T-cell (primary cell): Measurements from ENCODE around the gene HTR6. TPM values are rescaled to one million over a fixed set of nuclear protein-coding genes. Genes with fewer than 3 reads are reported as not detected.

Source experiments
- ATAC-seq, 4 experiments: fragments of 200-7000 bp in 3 of 4; fragments of 150-1000 bp in 1 of 4; cut with Tn5 transposase; replicated peaks in 1 of 4; 1 replicate in 3 of 4; 2 replicates in 1 of 4; pipeline ENCODE4 v1.10.0; 2021; ENCODE audit warnings: moderate library complexity in 3 of 4, mild to moderate bottlenecking in 2 of 4, moderate number of reproducible peaks in 1 of 4
- CTCF ChIA-PET, 2 donors: fragments of 300-600 bp; sonication (Branson Sonifier 250); formaldehyde crosslinking; loops; one replicate each; lab custom pipeline; 2022; ENCODE audit warnings: antibody characterized with exemption in 2 of 2; lab: Charles Lee
- POLR2A ChIA-PET, 2 donors: fragments of 300-600 bp; sonication (Branson Sonifier 250); formaldehyde crosslinking; loops; one replicate each; lab custom pipeline; 2022; ENCODE audit warnings: antibody characterized with exemption in 2 of 2; lab: Charles Lee
- DNase-seq, 35 experiments: peaks; one replicate each; pipeline versions ENCODE4 v3.0.0 to v3.0.0-alpha.2; 2013 to 2023
- H3K27ac ChIP-seq: one replicate; pipeline ENCODE4 v1.5.1; 2013; ENCODE audit warnings: low read length
- H3K27me3 ChIP-seq, 2 experiments: replicated peaks in 1 of 2; 1 replicate in 1 of 2; 2 replicates in 1 of 2; pipeline versions ENCODE4 v1.6.1 to v1.7.0; 2013; ENCODE audit warnings: low read length in 1 of 2, mixed read lengths in 1 of 2; ENCODE audit not compliant: control insufficient read depth in 2 of 2, insufficient read depth in 2 of 2; ENCODE audit errors: extremely low read depth in 1 of 2
- H3K36me3 ChIP-seq, 2 donors: 1 replicate in 1 of 2; 2 replicates in 1 of 2; pipeline versions ENCODE4 v1.6.1 to v1.7.0; 2013; ENCODE audit warnings: low read length in 1 of 2; ENCODE audit not compliant: control insufficient read depth in 2 of 2, insufficient read depth in 1 of 2; ENCODE audit errors: extremely low read depth in 1 of 2
- H3K4me1 ChIP-seq, 2 experiments: 1 replicate in 1 of 2; 2 replicates in 1 of 2; pipeline versions ENCODE4 v1.6.1 to v1.7.0; 2013; ENCODE audit warnings: low read length in 2 of 2, mixed read lengths in 1 of 2; ENCODE audit not compliant: insufficient read depth in 2 of 2, control insufficient read depth in 1 of 2; ENCODE audit errors: extremely low read depth in 1 of 2
- H3K4me3 ChIP-seq, 2 donors: 1 replicate in 1 of 2; 2 replicates in 1 of 2; pipeline versions ENCODE4 v1.5.1 to v1.7.0; 2013; ENCODE audit warnings: mild to moderate bottlenecking in 2 of 2, low read length in 1 of 2, moderate library complexity in 1 of 2; ENCODE audit not compliant: control insufficient read depth in 1 of 2; ENCODE audit errors: extremely low read depth in 1 of 2
- H3K9me3 ChIP-seq: 2 replicates; pipeline ENCODE4 v1.7.0; 2013
- H3K27ac Mint-ChIP-seq, 2 donors: one replicate each; pipeline ENCODE4 v1.8.0; 2020 to 2021; ENCODE audit warnings: mild to moderate bottlenecking in 2 of 2, mixed read lengths in 2 of 2
- H3K27me3 Mint-ChIP-seq, 2 donors: one replicate each; pipeline ENCODE4 v1.8.0; 2021 to 2022; ENCODE audit warnings: mixed read lengths in 2 of 2
- H3K36me3 Mint-ChIP-seq: one replicate; pipeline ENCODE4 v1.8.0; 2021; ENCODE audit warnings: mixed read lengths
- H3K4me1 Mint-ChIP-seq, 3 donors: one replicate each; pipeline ENCODE4 v1.8.0; 2020 to 2022; ENCODE audit warnings: mixed read lengths in 3 of 3, mild to moderate bottlenecking in 1 of 3
- H3K4me3 Mint-ChIP-seq, 3 donors: one replicate each; pipeline ENCODE4 v1.8.0; 2020 to 2022; ENCODE audit warnings: mild to moderate bottlenecking in 3 of 3, mixed read lengths in 3 of 3, moderate library complexity in 3 of 3
- H3K9me3 Mint-ChIP-seq, 3 donors: one replicate each; pipeline ENCODE4 v1.8.0; 2020 to 2022; ENCODE audit warnings: mixed read lengths in 3 of 3
- whole genome bisulfite sequencing: methylation state at CpG from one replicate; pipeline ENCODE4 v1.1.5; 2013; ENCODE audit warnings: missing lambda C conversion rate; ENCODE audit not compliant: insufficient coverage; 5-methylcytosine and 5-hydroxymethylcytosine counted together
- total RNA-seq, 35 experiments: library from RNA in 6 of 35; stranded (reverse) in 6 of 35; fragments of 120-200 nt in 1 of 35; gene quantifications; one replicate each; pipeline versions ENCODE4 v1.2.1 to v1.2.4 and lab custom pipeline; 2013 to 2026

HTR6 gene
- total RNA-seq, 5 donors from 2014 or later (not counting 1 experiment from before 2014, with no cell fraction given), result 0.16 to 0.90 (median 0.19) TPM

DNA sequence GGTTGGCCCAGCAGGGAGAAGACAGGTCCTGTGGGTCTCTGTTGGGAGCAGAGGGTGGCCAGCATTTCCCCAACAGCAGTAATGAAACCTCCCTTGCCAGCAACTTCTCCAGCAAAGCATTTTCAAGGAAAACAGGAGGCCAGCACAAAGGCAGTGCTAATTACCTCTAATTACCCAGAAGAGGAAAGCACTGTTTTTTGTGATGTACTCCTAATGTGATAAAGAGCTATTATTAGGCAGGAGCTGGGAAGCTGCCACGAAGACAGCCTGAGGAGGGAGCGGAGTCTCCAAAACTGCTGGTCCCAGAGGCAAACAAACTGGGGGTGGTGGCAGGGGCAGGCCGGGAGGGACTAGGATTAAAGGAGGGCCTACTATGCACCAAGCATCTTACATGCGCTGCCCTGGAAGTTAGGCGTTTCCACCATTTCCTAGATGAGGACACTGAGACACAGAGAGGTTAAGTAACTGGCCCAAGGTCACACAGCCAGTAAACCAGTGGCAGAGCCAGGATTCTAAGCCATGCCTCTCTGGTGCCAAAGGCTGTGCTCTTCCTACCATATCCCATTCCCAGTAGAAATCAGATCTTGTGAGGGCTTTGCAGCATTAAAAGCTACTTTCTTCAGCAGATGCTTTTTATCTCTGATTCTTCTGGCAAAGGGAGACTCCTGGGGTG is 24.5 kb downstream of the HTR6 start:
- ChIA-PET POLR2A (no interaction called here), CTCF (no interaction called here)
- H3K4me1 ChIP-seq, result peaks cover 10 to 46% of the 10 kb centered on the region in 2 experiments
- H3K4me3 Mint-ChIP-seq, result peak overlapping the region in 1 of 3 donors; percentile 44
- DNase-seq (no peak), ATAC-seq (no peak)
- peak overlapping the region; percentile 90 for H3K27ac ChIP-seq
- H3K4me3 ChIP-seq, result no peak overlapping the region
- H3K9me3 ChIP-seq, result no peaks in the 10 kb centered on the region
- no peaks in the 10 kb centered on the region for H3K27me3 ChIP-seq
- peaks cover 0 to 6% (median 3%) of the 10 kb centered on the region in 3 donors for H3K9me3 Mint-ChIP-seq
- peak overlapping the region; percentile 93 to 98 for H3K27ac Mint-ChIP-seq
- H3K36me3 Mint-ChIP-seq, result peaks cover 21% of the 10 kb centered on the region
- no peaks in the 10 kb centered on the region for H3K27me3 Mint-ChIP-seq
- peaks cover 27 to 56% (median 37%) of the 10 kb centered on the region in 3 donors for H3K4me1 Mint-ChIP-seq
- H3K36me3 ChIP-seq, result peaks cover 10 to 11% of the 10 kb centered on the region in 2 donors
- 90% methylated on average over 3 of the region's 5 CpGs for WGBS

DNA sequence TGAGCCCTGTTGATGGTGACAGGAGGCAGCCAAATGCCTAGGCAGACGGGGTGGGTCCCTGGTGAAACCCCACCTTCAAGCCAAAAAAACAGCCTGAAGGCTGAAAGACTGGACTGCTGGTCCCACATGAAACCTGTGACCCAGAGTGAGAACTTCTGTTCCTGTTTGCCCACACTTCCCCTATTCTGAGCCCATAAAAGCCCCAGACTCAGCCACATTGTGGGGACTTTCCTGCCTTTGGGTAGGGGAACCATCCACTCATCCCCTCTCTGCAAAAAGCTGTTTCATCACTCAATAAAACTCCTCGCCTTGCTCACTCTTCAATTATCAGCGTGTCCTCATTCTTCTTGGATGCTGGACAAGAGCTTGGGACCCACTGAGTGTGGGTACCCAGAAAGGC is 25.2 kb downstream of the HTR6 start:
- POLR2A ChIA-PET, result no interaction called here
- Histone ChIP-seq H3K36me3 (peaks cover 10 to 15% of the 10 kb centered on the region in 2 donors), H3K27me3 (no peaks in the 10 kb centered on the region), H3K27ac (peak overlapping the region; percentile 90), H3K4me1 (peaks cover 10 to 46% of the 10 kb centered on the region in 2 experiments), H3K4me3 (no peak overlapping the region), H3K9me3 (no peaks in the 10 kb centered on the region)
- DNase-seq, result peak in 1 of 35 experiments; percentile 14
- no peaks in the 10 kb centered on the region for H3K27me3 Mint-ChIP-seq
- WGBS, result 96% methylated on average over 3 of the region's 3 CpGs
- H3K4me1 Mint-ChIP-seq, result peaks cover 27 to 56% (median 37%) of the 10 kb centered on the region in 3 donors
- peak overlapping the region; percentile 93 to 98 for H3K27ac Mint-ChIP-seq
- no peak overlapping the region for H3K4me3 Mint-ChIP-seq
- ATAC-seq, result no peak
- CTCF ChIA-PET, result interaction anchor here in 1 of 2 donors (0.5 kb wide), 1 partner anchor 1308 kb away, joined by 3 read pairs; no protein-coding TSS in a partner anchor
- H3K9me3 Mint-ChIP-seq, result peaks cover 0 to 6% (median 3%) of the 10 kb centered on the region in 3 donors
- peaks cover 27% of the 10 kb centered on the region for H3K36me3 Mint-ChIP-seq

DNA sequence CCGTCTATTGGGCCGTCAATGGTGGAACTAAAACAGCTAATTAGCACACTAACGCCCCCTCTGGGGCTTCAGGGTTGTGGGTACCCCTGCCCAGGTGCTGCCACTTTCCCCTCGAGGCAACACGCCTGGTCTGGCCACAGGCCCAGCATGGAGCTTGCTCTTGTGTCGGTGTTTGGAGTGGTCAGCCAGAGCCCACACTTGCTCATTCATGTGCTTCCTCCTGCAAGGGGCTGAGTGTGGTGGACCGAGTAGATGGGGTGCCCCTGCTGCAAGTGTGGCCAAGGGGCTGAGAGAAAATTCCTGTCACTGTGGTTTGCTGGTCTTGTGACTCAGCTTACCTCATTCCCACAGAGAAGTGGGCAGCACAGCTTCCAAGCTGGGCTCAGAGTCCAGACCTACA is 25.7 kb downstream of the HTR6 start:
- H3K27ac ChIP-seq, result peak overlapping the region; percentile 90
- peak overlapping the region; percentile 93 to 98 for H3K27ac Mint-ChIP-seq
- no peak for DNase-seq
- H3K9me3 ChIP-seq, result no peaks in the 10 kb centered on the region
- no peak overlapping the region for H3K4me3 Mint-ChIP-seq
- WGBS, result 91% methylated on average over 6 of the region's 7 CpGs
- POLR2A ChIA-PET, result no interaction called here
- ATAC-seq, result no peak
- H3K9me3 Mint-ChIP-seq, result peaks cover 0 to 6% (median 3%) of the 10 kb centered on the region in 3 donors
- H3K27me3 Mint-ChIP-seq, result no peaks in the 10 kb centered on the region
- CTCF ChIA-PET, result interaction anchor here in 1 of 2 donors (0.5 kb wide), 1 partner anchor 1307 kb away, joined by 3 read pairs; no protein-coding TSS in a partner anchor
- H3K4me3 ChIP-seq, result no peak overlapping the region
- peaks cover 27% of the 10 kb centered on the region for H3K36me3 Mint-ChIP-seq
- H3K4me1 ChIP-seq, result peaks cover 10 to 46% of the 10 kb centered on the region in 2 experiments
- H3K4me1 Mint-ChIP-seq, result peaks cover 27 to 56% (median 37%) of the 10 kb centered on the region in 3 donors
- H3K36me3 ChIP-seq, result peaks cover 10 to 19% of the 10 kb centered on the region in 2 donors
- no peaks in the 10 kb centered on the region for H3K27me3 ChIP-seq

DNA sequence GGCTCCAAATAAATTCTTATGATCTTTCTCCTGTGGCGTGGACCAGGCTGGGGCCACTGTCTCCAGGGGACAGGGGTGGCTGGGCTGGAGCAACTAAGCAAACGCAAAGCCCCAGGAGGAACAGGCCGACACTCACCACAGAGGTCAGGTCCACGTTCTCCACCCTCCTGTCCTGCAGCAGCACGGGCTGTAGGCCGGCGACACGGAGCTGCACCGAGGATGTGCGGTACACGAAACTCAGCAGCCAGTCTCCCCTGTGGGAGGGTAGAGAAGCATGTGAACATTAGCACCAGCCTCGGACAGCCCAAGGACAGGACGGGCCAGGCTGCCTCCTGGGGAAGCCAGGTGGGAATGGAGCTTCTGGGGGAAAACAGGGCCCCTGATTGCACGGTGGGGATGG is 29.6 kb downstream of the HTR6 start:
- 87% methylated on average over 12 of the region's 14 CpGs for WGBS
- no peak overlapping the region for H3K4me3 Mint-ChIP-seq
- ChIA-PET CTCF (interaction anchor here in 1 of 2 donors (1.1 kb wide), 1 partner anchor 11 kb away, joined by 4 read pairs; no protein-coding TSS in a partner anchor), POLR2A (no interaction called here)
- Histone ChIP-seq H3K36me3 (peaks cover 6 to 19% of the 10 kb centered on the region in 2 donors), H3K27ac (no peak overlapping the region), H3K27me3 (no peaks in the 10 kb centered on the region), H3K9me3 (no peaks in the 10 kb centered on the region), H3K4me3 (no peak overlapping the region), H3K4me1 (peaks cover 0 to 18% of the 10 kb centered on the region in 2 experiments)
- H3K4me1 Mint-ChIP-seq, result peaks cover 5 to 24% (median 11%) of the 10 kb centered on the region in 3 donors
- ATAC-seq (no peak), DNase-seq (no peak)
- H3K9me3 Mint-ChIP-seq, result peaks cover 0 to 6% (median 3%) of the 10 kb centered on the region in 3 donors
- H3K27me3 Mint-ChIP-seq, result no peaks in the 10 kb centered on the region
- no peak overlapping the region for H3K27ac Mint-ChIP-seq
- peaks cover 38% of the 10 kb centered on the region for H3K36me3 Mint-ChIP-seq

DNA sequence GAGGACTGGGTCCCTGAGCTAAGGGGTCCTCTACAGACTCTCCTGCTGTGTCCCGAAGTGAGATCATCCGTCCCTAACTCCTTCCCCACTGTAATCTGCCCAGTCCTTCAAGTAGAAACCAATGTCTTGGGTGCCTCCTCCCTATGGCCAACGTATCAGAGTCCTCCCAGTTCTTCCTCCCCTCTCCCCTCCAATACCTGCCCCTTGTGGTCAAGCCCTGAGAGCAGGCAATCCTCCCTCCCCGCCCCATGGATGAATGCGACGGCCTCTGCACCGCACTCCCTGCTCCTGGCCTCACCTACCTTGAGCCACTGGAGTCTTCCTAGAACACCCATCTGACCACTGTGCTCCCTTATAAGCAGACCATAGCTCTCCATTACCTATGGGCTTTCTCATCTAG is 31.1 kb downstream of the HTR6 start:
- POLR2A ChIA-PET, result no interaction called here
- H3K4me3 Mint-ChIP-seq, result no peak overlapping the region
- no peak overlapping the region for H3K27ac Mint-ChIP-seq
- Histone ChIP-seq H3K4me3 (no peak overlapping the region), H3K9me3 (no peaks in the 10 kb centered on the region), H3K36me3 (peaks cover 0 to 29% of the 10 kb centered on the region in 2 donors), H3K27ac (no peak overlapping the region), H3K27me3 (no peaks in the 10 kb centered on the region), H3K4me1 (peaks cover 0 to 5% of the 10 kb centered on the region in 2 experiments)
- no peaks in the 10 kb centered on the region for H3K27me3 Mint-ChIP-seq
- peaks cover 0 to 10% (median 0%) of the 10 kb centered on the region in 3 donors for H3K4me1 Mint-ChIP-seq
- CTCF ChIA-PET, result no interaction called here
- DNase-seq (no peak), ATAC-seq (no peak)
- 96% methylated on average over 7 of the region's 7 CpGs for WGBS
- H3K36me3 Mint-ChIP-seq, result peaks cover 38% of the 10 kb centered on the region
- no peaks in the 10 kb centered on the region for H3K9me3 Mint-ChIP-seq

DNA sequence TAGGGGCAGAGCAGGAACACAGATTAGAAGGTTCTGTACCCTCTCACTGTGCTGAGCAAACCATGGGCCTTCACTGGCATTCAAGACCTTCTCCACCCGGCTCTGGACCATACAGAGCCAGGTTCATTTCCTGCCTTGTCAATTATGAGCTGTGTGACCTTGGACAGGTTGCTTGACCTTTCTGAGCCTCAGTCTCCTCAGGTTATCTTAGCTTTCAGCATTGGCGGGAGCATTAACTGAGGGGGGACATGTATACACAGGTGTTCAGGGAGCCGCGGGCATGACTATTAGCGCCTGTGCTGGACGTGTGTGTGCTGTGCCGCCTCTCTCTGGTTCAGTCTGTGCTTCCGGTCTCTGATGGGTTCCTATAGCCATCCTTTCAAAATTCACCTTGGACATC is 32.1 kb downstream of the HTR6 start:
- 100% methylated on average over 1 of the region's 8 CpGs for WGBS
- no peak for DNase-seq
- Mint-ChIP-seq H3K27me3 (no peaks in the 10 kb centered on the region), H3K27ac (no peak overlapping the region), H3K4me3 (no peak overlapping the region), H3K9me3 (no peaks in the 10 kb centered on the region), H3K4me1 (peaks cover 0 to under 1% (median 0%) of the 10 kb centered on the region in 3 donors), H3K36me3 (peaks cover 30% of the 10 kb centered on the region)
- H3K4me3 ChIP-seq, result no peak overlapping the region
- POLR2A ChIA-PET, result no interaction called here
- no peaks in the 10 kb centered on the region for H3K9me3 ChIP-seq
- no peaks in the 10 kb centered on the region for H3K4me1 ChIP-seq
- CTCF ChIA-PET, result no interaction called here
- H3K36me3 ChIP-seq, result peaks cover 0 to 24% of the 10 kb centered on the region in 2 donors
- no peak overlapping the region for H3K27ac ChIP-seq
- no peak for ATAC-seq
- no peaks in the 10 kb centered on the region for H3K27me3 ChIP-seq
